IMR-90 (cell line): ENCODE data around the gene COX4I1. TPM values are rescaled to one million over a fixed set of nuclear protein-coding genes. Genes with fewer than 3 reads are reported as not detected.

ENCODE experiments used
- ATAC-seq: fragments of 200-7000 bp; cut with Tn5 transposase; 2 replicates; pipeline ENCODE4 v1.9.1; 2020; ENCODE audit warnings: low read depth, mild to moderate bottlenecking, moderate library complexity
- BruUV-seq: library from RNA; stranded (reverse); fragments of 400-500 nt; replicated peaks from 2 replicates; lab custom pipeline; 2021; lab: Mats Ljungman, UMichigan
- CTCF ChIA-PET: fragments of 300-600 bp; formaldehyde crosslinking; extraction: SDS; loops from one replicate; lab custom pipeline; 2021; ENCODE audit warnings: antibody characterized with exemption; lab: Yijun Ruan, JAX
- POLR2A ChIA-PET: fragments of 300-600 bp; sonication (Branson Sonifier 250); formaldehyde crosslinking; loops from one replicate; lab custom pipeline; 2022; ENCODE audit warnings: antibody characterized with exemption; ENCODE audit not compliant: unreplicated experiment; lab: Charles Lee
- DNase-seq: peaks from one replicate; pipeline ENCODE4 v3.0.0; 2013
- H2AFZ ChIP-seq: replicated peaks from 2 replicates; pipeline ENCODE3; 2013; ENCODE audit warnings: low read length, mild to moderate bottlenecking; ENCODE audit not compliant: poor library complexity
- H2AK5ac ChIP-seq: 2 replicates; pipeline ENCODE4 v1.6.1; 2013; ENCODE audit warnings: low read depth, low read length, inconsistent platforms
- H2AK9ac ChIP-seq: replicated peaks from 2 replicates; pipeline ENCODE3; 2013; ENCODE audit warnings: mild to moderate bottlenecking, low read depth, low read length, moderate library complexity; ENCODE audit not compliant: poor library complexity
- H2BK120ac ChIP-seq: 2 replicates; pipeline ENCODE4 v1.6.1; 2013; ENCODE audit warnings: low read depth, low read length, inconsistent platforms
- H2BK15ac ChIP-seq: 3 replicates; pipeline ENCODE4 v1.6.1; 2013; ENCODE audit warnings: low read depth, low read length, inconsistent platforms
- H2BK20ac ChIP-seq: 2 replicates; pipeline ENCODE4 v1.6.1; 2013; ENCODE audit warnings: low read depth, mild to moderate bottlenecking, inconsistent platforms, low read length, moderate library complexity
- H2BK5ac ChIP-seq: 2 replicates; pipeline ENCODE4 v1.6.1; 2013; ENCODE audit warnings: mild to moderate bottlenecking, low read depth, low read length, inconsistent platforms; ENCODE audit not compliant: poor library complexity, severe bottlenecking
- H3K14ac ChIP-seq: replicated peaks from 2 replicates; pipeline ENCODE4 v1.6.1; 2013; ENCODE audit warnings: low read depth, low read length, inconsistent platforms
- H3K18ac ChIP-seq: 2 replicates; pipeline ENCODE4 v1.6.1; 2013; ENCODE audit warnings: low read depth, low read length, control low read depth
- H3K23ac ChIP-seq: 2 replicates; pipeline ENCODE4 v1.6.1; 2013; ENCODE audit warnings: low read depth, low read length, inconsistent platforms
- H3K27ac ChIP-seq: 2 replicates; pipeline ENCODE4 v1.5.1; 2013; ENCODE audit warnings: mild to moderate bottlenecking, control low read depth, low read length; ENCODE audit not compliant: insufficient read depth
- H3K27me3 ChIP-seq: 2 replicates; pipeline ENCODE4 v1.6.1; 2013; ENCODE audit warnings: low read length; ENCODE audit not compliant: control insufficient read depth, insufficient read depth
- H3K36me3 ChIP-seq: 2 replicates; pipeline ENCODE4 v1.6.1; 2013; ENCODE audit warnings: low read length, mixed read lengths; ENCODE audit not compliant: control insufficient read depth, insufficient read depth
- H3K4ac ChIP-seq: 2 replicates; pipeline ENCODE4 v1.6.1; 2013; ENCODE audit warnings: low read depth, low read length, inconsistent platforms
- H3K4me1 ChIP-seq: 2 replicates; pipeline ENCODE4 v1.6.1; 2013; ENCODE audit warnings: low read length, mixed read lengths; ENCODE audit not compliant: control insufficient read depth, insufficient read depth
- H3K4me2 ChIP-seq: 2 replicates; pipeline ENCODE4 v1.6.1; 2013; ENCODE audit warnings: low read depth, mild to moderate bottlenecking, control low read depth, low read length, moderate library complexity
- H3K4me3 ChIP-seq: 2 replicates; pipeline ENCODE4 v1.5.1; 2013; ENCODE audit warnings: low read depth, mild to moderate bottlenecking, control low read depth, low read length, moderate library complexity; ENCODE audit not compliant: insufficient read depth
- H3K56ac ChIP-seq: 2 replicates; pipeline ENCODE4 v1.6.1; 2013; ENCODE audit warnings: low read length, inconsistent platforms; ENCODE audit not compliant: insufficient read depth; ENCODE audit errors: extremely low read depth
- H3K79me1 ChIP-seq, 2 experiments: 2 replicates each; pipeline ENCODE4 v1.6.1; 2013; ENCODE audit warnings: low read length in 2 of 2, inconsistent platforms in 1 of 2, low read depth in 1 of 2
- H3K9ac ChIP-seq: 2 replicates; pipeline ENCODE4 v1.6.1; 2013; ENCODE audit warnings: low read depth, low read length, control low read depth
- H3K9me1 ChIP-seq: 2 replicates; pipeline ENCODE4 v1.6.1; 2013; ENCODE audit warnings: low read length, inconsistent platforms; ENCODE audit not compliant: insufficient read depth
- H3K9me3 ChIP-seq: 2 replicates; pipeline ENCODE4 v1.6.1; 2013; ENCODE audit warnings: low read length; ENCODE audit not compliant: control insufficient read depth, insufficient read depth
- H4K20me1 ChIP-seq: 2 replicates; pipeline ENCODE4 v1.6.1; 2013; ENCODE audit warnings: low read length, inconsistent platforms; ENCODE audit not compliant: insufficient read depth
- H4K5ac ChIP-seq: 2 replicates; pipeline ENCODE4 v1.6.1; 2013; ENCODE audit warnings: mild to moderate bottlenecking, low read depth, low read length, control low read depth
- H4K8ac ChIP-seq, 2 experiments: 2 replicates each; pipeline ENCODE4 v1.6.1; 2013; ENCODE audit warnings: low read depth in 2 of 2, low read length in 2 of 2, control low read depth in 1 of 2, inconsistent platforms in 1 of 2
- H4K91ac ChIP-seq: 2 replicates; pipeline ENCODE4 v1.6.1; 2013; ENCODE audit warnings: low read depth, low read length, inconsistent platforms; ENCODE audit not compliant: insufficient read depth
- CEBPB ChIP-seq: IDR thresholded peaks from 2 replicates; pipeline ENCODE4 v1.6.1; 2012; ENCODE audit warnings: low read depth, low read length, improper control_type of control experiment
- CHD1 ChIP-seq: IDR thresholded peaks from 2 replicates; pipeline ENCODE4 v1.6.1; 2012; ENCODE audit warnings: low read depth, low read length, improper control_type of control experiment
- CTCF ChIP-seq: conservative IDR thresholded peaks from 2 replicates; pipeline ENCODE4 v1.5.1; 2012; ENCODE audit warnings: mild to moderate bottlenecking, low read depth, low read length, improper control_type of control experiment
- ELK1 ChIP-seq: fragments of 150-350 bp; IDR thresholded peaks from 2 replicates; pipeline ENCODE4 v1.6.1; 2016; ENCODE audit warnings: low read depth, mild to moderate bottlenecking, low read length, moderate library complexity, borderline replicate concordance
- FOS ChIP-seq: fragments of 150-350 bp; IDR thresholded peaks from 2 replicates; pipeline ENCODE4 v1.6.1; 2016; ENCODE audit warnings: low read depth, low read length
- MAFK ChIP-seq: IDR thresholded peaks from 2 replicates; pipeline ENCODE4 v1.6.1; 2012; ENCODE audit warnings: low read depth, low read length, improper control_type of control experiment
- MAZ ChIP-seq: IDR thresholded peaks from 2 replicates; pipeline ENCODE4 v1.6.1; 2012; ENCODE audit warnings: low read depth, mild to moderate bottlenecking, low read length, improper control_type of control experiment, moderate library complexity, borderline replicate concordance
- MXI1 ChIP-seq: IDR thresholded peaks from 2 replicates; pipeline ENCODE4 v1.6.1; 2012; ENCODE audit warnings: low read depth, mild to moderate bottlenecking, low read length, moderate library complexity, borderline replicate concordance
- NFE2L2 ChIP-seq: fragments of 150-350 bp; IDR thresholded peaks from 2 replicates; pipeline ENCODE4 v1.6.1; 2016; ENCODE audit warnings: low read depth, mild to moderate bottlenecking, low read length
- POLR2A ChIP-seq: IDR thresholded peaks from 2 replicates; pipeline ENCODE4 v1.6.1; 2012; ENCODE audit warnings: mild to moderate bottlenecking, low read depth, low read length
- RAD21 ChIP-seq: IDR thresholded peaks from 2 replicates; pipeline ENCODE4 v1.6.1; 2012; ENCODE audit warnings: low read length, improper control_type of control experiment
- RCOR1 ChIP-seq: IDR thresholded peaks from 2 replicates; pipeline ENCODE4 v1.6.1; 2012; ENCODE audit warnings: mild to moderate bottlenecking, low read length, improper control_type of control experiment; ENCODE audit not compliant: insufficient replicate concordance
- RFX5 ChIP-seq: IDR thresholded peaks from 2 replicates; pipeline ENCODE4 v1.8.0; 2012; ENCODE audit warnings: low read depth, mild to moderate bottlenecking, low read length, moderate library complexity
- SMC3 ChIP-seq: fragments of 150-350 bp; IDR thresholded peaks from 2 replicates; pipeline ENCODE4 v1.6.1; 2016; ENCODE audit warnings: low read depth, mild to moderate bottlenecking, antibody characterized with exemption, low read length, moderate library complexity
- WGBS, 2 experiments: methylation state at CpG; one replicate each; pipeline versions ENCODE4 v1.1.5 to v1.1.7; 2013; ENCODE audit warnings: missing lambda C conversion rate in 2 of 2; ENCODE audit not compliant: insufficient read length in 1 of 2; ENCODE audit errors: extremely low coverage in 2 of 2; 5-methylcytosine and 5-hydroxymethylcytosine counted together
- dilution Hi-C: fragments of 300-500 bp; cut with HindIII; formaldehyde crosslinking; loops from one replicate; pipeline ENCODE4 v1.14.3; 2018; ENCODE audit warnings: low sequenced_read_pairs; ENCODE audit not compliant: unreplicated experiment
- in situ Hi-C: fragments of 300-500 bp; cut with MboI; formaldehyde crosslinking; loops from 3 replicates; pipeline ENCODE4 v1.14.3; 2019; ENCODE audit warnings: low sequenced_read_pairs, inconsistent platforms, mixed read lengths
- intact Hi-C: fragments of 100-400 bp; cut with micrococcal nuclease; formaldehyde crosslinking; loops from 2 replicates; pipeline ENCODE4 v1.10.0; 2022
- polyA plus RNA-seq, 3 experiments: library from polyadenylated mRNA; depleted of rRNA; stranded (reverse); fragments of >200 nt; gene quantifications; 2 replicates each; pipeline ENCODE4 v1.2.3, GENCODE V29; 2012; ENCODE audit warnings: low replicate concordance in 1 of 3
- total RNA-seq: library from RNA; depleted of rRNA; stranded (reverse); fragments of >200 nt; gene quantifications from 2 replicates; pipeline ENCODE4 v1.2.3, GENCODE V29; 2012

The COX4I1 gene
- total and polyA plus RNA-seq, 2 of the 4 experiments (the other 2 are of a cell fraction), result 397 to 700 TPM

- no peak for TF ChIP-seq RFX5
- TF ChIP-seq CEBPB, result no peak
- no peak for TF ChIP-seq RAD21
- TF ChIP-seq CHD1, result no peak
- TF ChIP-seq FOS, result no peak
- TF ChIP-seq ELK1, result no peak
- TF ChIP-seq RCOR1, result no peak
- TF ChIP-seq CTCF, result no peak
- TF ChIP-seq POLR2A, result no peak
- no peak for TF ChIP-seq MAZ
- no peak for TF ChIP-seq MAFK
- TF ChIP-seq MXI1, result no peak
- no peak for TF ChIP-seq SMC3
- TF ChIP-seq NFE2L2, result no peak
- in situ Hi-C loops, result no loop called here
- intact Hi-C loops, result no loop called here
- POLR2A ChIA-PET, result no interaction called here
- no peak overlapping the region for H2BK15ac ChIP-seq
- H2AK9ac ChIP-seq, result no peak overlapping the region
- H2AFZ ChIP-seq, result no peak overlapping the region
- no peak overlapping the region for H3K14ac ChIP-seq
- no peak overlapping the region for H2BK20ac ChIP-seq
- H3K56ac ChIP-seq, result no peak overlapping the region
- no peak overlapping the region for H3K27ac ChIP-seq
- no peak overlapping the region for H4K8ac ChIP-seq
- no peak overlapping the region for H2BK120ac ChIP-seq
- H3K9ac ChIP-seq, result no peak overlapping the region
- no peak overlapping the region for H3K23ac ChIP-seq
- H2BK5ac ChIP-seq, result no peak overlapping the region
- no peak overlapping the region for H3K4ac ChIP-seq
- H3K4me1 ChIP-seq, result no peaks in the 10 kb centered on the region; the same call in 1 of the 2 replicates
- H4K20me1 ChIP-seq, result peaks cover 5% of the 10 kb centered on the region; the same call in 1 of the 2 replicates
- no peak overlapping the region for H4K5ac ChIP-seq
- no peaks in the 10 kb centered on the region for H3K9me1 ChIP-seq
- WGBS, 2 experiments, result no CpG with 5 or more reads among the region's 6 CpGs
- CTCF ChIA-PET, result no interaction called here
- no peak for DNase-seq
- peaks cover 19% of the 10 kb centered on the region for H3K36me3 ChIP-seq
- no TSS peak for BruUV-seq
- no peak overlapping the region for H2AK5ac ChIP-seq
- no peak overlapping the region for H4K91ac ChIP-seq
- peaks cover 0 to 7% of the 10 kb centered on the region in 2 experiments; a peak in 1 of 4 replicates for H3K79me1 ChIP-seq
- no peaks in the 10 kb centered on the region for H3K27me3 ChIP-seq
- no peak overlapping the region for H3K4me2 ChIP-seq
- ATAC-seq, result no peak
- H3K9me3 ChIP-seq, result no peaks in the 10 kb centered on the region
- dilution Hi-C loops, result no loop called here
- no peak overlapping the region for H3K18ac ChIP-seq
- H3K4me3 ChIP-seq, result no peak overlapping the region
These were observed 25.4 kb upstream of the COX4I1 start for GRCh38 chr16:85774136-85774535.
